Activated CD4-positive, alpha-beta T cell treated with anti-CD3 and anti-CD28 coated beads, Interleukin-2, Interleukin-4, amounts not matched to agents 100 ng/mL and 50 ng/mL, durations not matched to agents 16 hours and 8 hours (primary cell): ENCODE data around the gene ZNF430.
"Not testable (repeated sequence)": the region's sequence is repeated elsewhere in the genome, so short reads cannot be mapped to it uniquely, and the experiment has no call there.

Source experiments
- DNase-seq: peaks from one replicate; pipeline ENCODE4 v3.0.0-alpha.2; 2020; ENCODE audit warnings: low spot score

Gene ZNF430

DNA sequence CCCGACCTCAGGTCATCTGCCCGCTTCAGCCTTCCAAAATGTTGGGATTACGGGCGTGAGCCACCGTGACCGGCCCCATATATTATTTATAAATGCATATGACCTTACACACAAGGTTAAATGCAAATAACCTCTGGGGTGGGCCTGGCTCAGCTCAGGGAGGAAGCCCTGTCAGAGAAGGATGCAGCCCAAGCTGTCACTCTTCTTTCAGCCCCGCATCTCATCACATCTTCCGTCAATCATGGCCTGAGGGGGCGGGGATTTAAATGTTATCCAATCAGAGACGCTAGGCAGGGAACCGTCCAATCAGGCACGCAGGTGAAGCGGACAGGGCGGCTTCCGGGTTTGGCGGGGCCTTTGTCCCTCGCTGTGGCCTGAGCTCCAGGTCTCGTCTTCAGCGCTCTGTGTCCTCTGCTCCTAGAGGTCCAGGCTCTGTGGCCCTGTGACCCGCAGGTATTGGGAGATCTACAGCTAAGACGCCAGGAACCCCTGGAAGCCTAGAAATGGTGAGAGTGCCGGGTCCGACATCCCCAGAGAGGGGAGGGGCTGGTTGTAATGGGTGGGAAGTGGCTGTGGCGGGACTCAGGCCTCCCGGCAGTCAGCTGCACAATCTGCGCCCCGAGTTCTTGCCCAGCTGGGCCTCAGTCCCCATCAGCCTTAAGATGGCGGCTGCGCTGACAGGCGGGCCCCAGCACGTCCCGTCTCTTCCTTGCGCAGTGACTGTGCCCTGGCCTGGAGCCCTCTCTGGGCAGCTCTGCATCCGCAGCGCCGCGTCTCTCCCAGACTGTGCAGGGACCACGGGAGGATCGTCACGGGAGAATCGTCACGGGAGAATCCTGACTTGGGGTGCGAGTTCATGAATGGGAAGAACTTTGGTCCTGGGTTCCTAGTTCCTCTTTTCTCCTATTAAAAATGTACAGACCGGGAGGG is at the start of gene ZNF430:
TSS of gene ZNF430 (plus strand) at position 360 of the 930 bp plus-strand sequence. CDS start at position 504, 144 bp downstream.
- peak; percentile 97 for DNase-seq

GRCh38 chr19:20992788-20993187 is 27.7 kb upstream of the ZNF430 start:
- DNase-seq, result not testable (repeated sequence)

DNA sequence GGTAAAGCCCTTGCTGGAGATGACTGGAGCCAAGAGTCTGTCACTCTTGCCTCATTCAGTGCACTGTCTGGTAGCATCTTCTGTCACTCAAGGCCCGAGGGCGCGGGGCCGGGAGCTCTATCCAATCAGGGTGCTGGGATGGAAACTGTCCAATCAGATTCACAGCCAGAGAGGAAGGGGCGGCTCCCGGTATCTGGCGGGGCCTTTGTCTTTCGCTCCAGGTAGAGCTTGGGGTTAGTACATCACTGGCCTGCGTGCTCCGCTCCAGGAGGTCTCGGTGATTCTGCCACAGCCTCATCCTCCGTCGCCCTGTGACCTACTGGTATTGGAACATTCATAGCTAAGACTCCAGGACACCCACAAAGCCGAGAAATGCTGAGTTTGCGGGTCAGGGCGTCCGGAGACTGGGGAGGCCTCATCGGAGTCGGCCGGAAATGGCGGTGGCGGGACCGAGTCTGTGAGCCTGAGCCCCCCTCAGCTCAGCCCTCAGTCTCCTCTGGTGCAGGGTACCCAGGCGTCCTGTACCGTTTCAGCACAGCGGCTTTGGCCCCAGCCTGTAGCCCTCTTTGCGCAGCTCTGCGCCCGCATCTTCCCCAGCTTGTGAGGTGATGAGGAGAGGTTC is 20.6 kb upstream of the ZNF430 start:
- peak; percentile 92 for DNase-seq

DNA sequence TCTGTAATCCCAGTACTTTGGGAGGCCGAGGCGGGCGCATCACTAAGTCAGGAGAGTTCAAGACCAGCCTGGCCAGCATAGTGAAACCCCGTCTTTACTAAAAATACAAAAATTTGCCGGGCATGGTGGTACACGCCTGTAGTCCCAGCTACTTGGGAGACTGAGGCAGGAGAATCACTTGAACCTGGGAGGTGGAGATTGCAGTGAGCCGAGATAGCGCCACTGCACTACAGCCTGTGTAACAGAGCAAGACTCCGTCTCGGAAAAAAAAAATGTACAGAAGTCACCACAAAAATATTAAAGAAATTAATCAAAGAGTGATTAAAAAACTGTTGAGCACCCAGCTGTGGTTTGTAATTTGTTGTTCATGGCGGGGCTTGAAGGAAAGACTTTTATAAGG is 781 bp downstream of the ZNF430 start:
- DNase-seq, result not testable (repeated sequence)

GRCh38 chr19:21022996-21023395 is 2.5 kb downstream of the ZNF430 start:
- DNase-seq, result peak; percentile 60

- DNase-seq, result no peak
Measured at GRCh38 chr19:21023901-21024300, 3.4 kb downstream of the ZNF430 start.

GRCh38 chr19:21028969-21029268 is 8.5 kb downstream of the ZNF430 start:
- DNase-seq, result peak; percentile 23

GRCh38 chr19:21045028-21045427 is 24.6 kb downstream of the ZNF430 start:
- no peak for DNase-seq

DNA sequence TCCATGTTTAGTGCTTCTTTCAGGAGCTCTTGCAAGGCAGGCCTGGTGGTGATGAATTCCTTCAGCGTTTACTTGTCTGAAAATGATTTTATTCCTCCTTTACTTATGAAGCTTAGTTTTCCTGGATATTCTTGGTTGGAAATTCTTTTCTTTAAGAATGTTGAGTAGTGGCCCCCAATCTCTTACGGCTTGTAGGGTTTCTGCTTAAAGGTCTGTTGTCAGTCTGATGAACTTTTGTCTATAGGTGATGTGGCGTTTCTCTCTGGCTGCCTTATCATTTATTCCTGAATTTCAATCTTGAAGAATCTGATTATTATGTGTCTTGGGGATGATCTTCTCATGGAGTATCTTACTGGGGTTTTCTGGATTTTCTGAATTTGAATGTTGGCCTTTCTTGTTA is 26.0 kb downstream of the ZNF430 start:
- no peak for DNase-seq

- no peak for DNase-seq
Measured at GRCh38 chr19:21047716-21048115, 27.3 kb downstream of the ZNF430 start.

GRCh38 chr19:21052902-21053301 is 32.4 kb downstream of the ZNF430 start:
- DNase-seq, result no peak

DNA sequence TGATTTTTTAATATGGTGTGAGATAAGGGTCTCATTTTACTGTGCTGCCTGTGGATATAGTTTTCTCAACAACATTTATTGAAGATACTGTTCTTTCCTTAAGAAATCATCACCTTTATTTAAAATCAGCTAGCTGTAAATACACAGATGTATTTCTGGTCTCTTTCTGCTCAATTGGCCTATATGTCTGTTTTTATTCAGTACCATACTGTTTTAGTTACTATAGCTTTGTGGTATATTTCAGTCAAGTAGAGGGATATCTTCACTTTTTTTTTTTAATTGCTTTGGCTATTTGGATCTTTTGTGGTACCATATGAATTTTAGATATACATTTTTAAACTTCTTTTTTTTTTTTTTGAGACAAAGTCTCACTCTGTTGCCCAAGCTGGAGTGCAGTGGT is 44.9 kb downstream of the ZNF430 start:
- no peak for DNase-seq

DNA sequence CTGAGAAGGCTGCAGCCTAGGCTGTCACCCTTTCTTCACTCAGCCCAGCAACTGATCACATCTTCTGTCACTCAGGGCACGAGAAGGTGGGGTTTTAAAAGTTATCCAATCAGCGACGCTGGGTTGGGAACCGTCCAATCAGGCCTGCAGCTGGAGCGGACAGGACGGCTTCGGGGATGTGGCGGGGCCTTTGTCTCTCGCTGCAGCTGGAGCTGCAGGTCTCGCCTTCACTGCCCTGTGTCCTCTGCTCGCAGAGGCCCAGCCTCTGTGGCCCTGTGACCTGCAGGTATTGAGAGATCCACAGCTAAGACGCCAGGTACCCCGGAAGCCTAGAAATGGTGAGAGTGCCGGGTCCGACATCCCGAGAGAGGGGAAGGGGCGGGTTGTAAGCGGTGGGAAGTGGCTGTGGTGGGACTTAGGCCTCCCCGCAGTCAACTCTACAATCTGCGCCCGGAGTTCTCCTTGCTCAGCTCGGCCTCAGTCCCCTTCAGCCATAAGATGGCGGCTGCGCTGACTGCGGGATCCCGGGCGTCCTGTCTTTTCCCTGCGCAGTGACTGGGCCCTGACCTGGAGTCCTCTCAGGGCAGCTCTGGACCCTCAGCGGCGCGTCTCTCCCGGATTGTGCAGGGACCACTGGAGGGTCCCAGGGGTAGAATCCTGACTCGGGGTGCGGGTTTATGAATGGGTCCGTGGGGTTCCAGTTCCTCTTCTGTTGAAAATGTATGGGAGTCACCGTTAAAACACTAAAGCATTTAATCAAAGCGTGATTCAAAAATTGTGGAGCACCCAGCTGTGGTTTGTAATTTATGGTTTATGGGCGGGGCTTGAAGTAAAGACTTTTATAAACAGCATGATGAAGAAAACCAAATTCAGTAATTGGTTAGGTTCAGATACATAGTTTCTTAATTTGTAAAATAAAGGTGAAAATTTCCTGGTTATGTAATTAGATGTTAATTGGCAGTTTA is 61.8 kb downstream of the ZNF430 start, which contains the start of gene ZNF714:
TSS of gene ZNF714 (plus strand) at position 193 of the 965 bp plus-strand sequence. CDS start 16,066 bp downstream, outside the sequence.
- DNase-seq, result peak; percentile 86

DNA sequence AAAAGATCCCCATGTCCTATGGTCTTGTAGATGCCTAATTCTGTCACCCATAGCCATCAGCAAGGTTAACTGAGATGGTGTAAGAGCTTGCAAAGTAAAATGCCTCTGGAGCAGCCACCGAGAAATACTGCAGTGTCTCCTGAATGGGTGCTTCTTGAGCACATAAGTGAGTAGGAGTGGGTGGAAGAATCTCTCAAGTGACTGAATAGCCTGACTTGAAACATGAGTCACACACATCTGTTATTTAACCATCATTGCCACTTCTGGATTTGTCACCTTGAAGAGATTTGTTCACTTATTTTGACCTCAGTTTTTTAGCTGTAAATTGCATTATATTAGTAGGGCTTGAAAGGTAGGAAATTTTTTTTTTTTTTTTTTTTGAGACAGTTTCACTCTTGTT is 63.9 kb downstream of the ZNF430 start:
- DNase-seq, result peak; percentile 27

- no peak for DNase-seq
Measured at GRCh38 chr19:21087871-21088270, 67.4 kb downstream of the ZNF430 start.

DNA sequence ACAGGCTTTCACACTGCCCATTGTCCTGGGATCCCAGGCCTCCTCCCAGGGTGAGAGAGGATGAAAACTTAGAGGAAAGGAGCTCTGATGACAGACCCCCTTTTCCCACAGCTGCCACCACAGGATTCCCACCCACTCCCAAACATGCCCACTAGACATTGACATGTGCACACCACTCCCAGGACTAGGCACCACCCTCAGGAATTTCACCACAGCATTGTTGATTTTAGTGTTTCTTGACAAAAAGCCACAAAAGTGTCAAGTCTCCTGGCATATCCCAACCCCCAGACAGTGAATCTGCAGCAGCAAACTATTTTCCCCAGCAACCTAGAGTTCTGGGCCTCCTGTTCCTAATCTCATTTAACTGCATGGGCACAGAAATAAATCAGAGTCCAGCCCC is 71.7 kb downstream of the ZNF430 start:
- no peak for DNase-seq

GRCh38 chr19:21094347-21095025 is 74.0 kb downstream of the ZNF430 start:
- no peak for DNase-seq

GRCh38 chr19:21098291-21098690 is 77.8 kb downstream of the ZNF430 start:
- no peak for DNase-seq

GRCh38 chr19:21101521-21102242 is 81.2 kb downstream of the ZNF430 start:
- peak; percentile 20 for DNase-seq

GRCh38 chr19:21109116-21109515 is 88.7 kb downstream of the ZNF430 start:
- no peak for DNase-seq
